GM12878 (cell line): Measurements from ENCODE around the gene TUBA3C. TPM values are rescaled to one million over a fixed set of nuclear protein-coding genes. Genes with fewer than 3 reads are reported as not detected.

Experiments used
- ATAC-seq: fragments of 200-7000 bp; cut with Tn5 transposase; 3 replicates; pipeline ENCODE4 v1.9.1; 2020; ENCODE audit warnings: mild to moderate bottlenecking, moderate library complexity
- BruUV-seq: library from RNA; stranded (reverse); fragments of 400-500 nt; replicated peaks from 2 replicates; lab custom pipeline; 2021; lab: Mats Ljungman, UMichigan
- CTCF ChIA-PET: fragments of 300-600 bp; sonication (Branson Sonifier 250); formaldehyde crosslinking; extraction: SDS; loops from one replicate; lab custom pipeline; 2021; ENCODE audit warnings: inconsistent platforms; lab: Yijun Ruan, JAX
- POLR2A ChIA-PET: fragments of 350-600 bp; formaldehyde crosslinking; extraction: SDS; loops from one replicate; lab custom pipeline; 2021; ENCODE audit warnings: inconsistent platforms; lab: Charles Lee
- RAD21 ChIA-PET: fragments of 300-600 bp; sonication (Branson Sonifier 250); formaldehyde crosslinking; loops from one replicate; lab custom pipeline; 2023; ENCODE audit warnings: antibody characterized with exemption; ENCODE audit not compliant: unreplicated experiment; lab: Charles Lee
- SMC1A ChIA-PET: fragments of 300-600 bp; sonication (Branson Sonifier 250); formaldehyde crosslinking; loops from one replicate; lab custom pipeline; 2023; ENCODE audit not compliant: unreplicated experiment, uncharacterized antibody; lab: Charles Lee
- DNase-seq: peaks from one replicate; pipeline ENCODE4 v3.0.0-alpha.2; 2011; ENCODE audit warnings: low read depth, low spot score
- FAIRE-seq: peaks from 3 replicates; lab custom pipeline; 2011; peaks lifted over from hg19 to GRCh38; lab: Jason Lieb, UNC
- H2AFZ ChIP-seq: 2 replicates; pipeline ENCODE4 v1.6.0; 2011; ENCODE audit warnings: low read depth, low read length, control low read depth; ENCODE audit not compliant: control insufficient read depth
- H3K27ac ChIP-seq: 2 replicates; pipeline ENCODE4 v1.5.1; 2011; ENCODE audit warnings: control low read depth; ENCODE audit not compliant: control insufficient read depth, insufficient read depth
- H3K27me3 ChIP-seq, 2 experiments: replicated peaks in 1 of 2; 2 replicates each; pipeline versions ENCODE4 v1.6.0 to v1.6.1; 2011; ENCODE audit warnings: low read length in 1 of 2; ENCODE audit not compliant: control insufficient read depth in 2 of 2, insufficient read depth in 2 of 2
- H3K36me3 ChIP-seq, 2 experiments: 2 replicates each; pipeline ENCODE4 v1.5.1; 2011; ENCODE audit warnings: low read length in 1 of 2; ENCODE audit not compliant: control insufficient read depth in 2 of 2, insufficient read depth in 2 of 2
- H3K4me1 ChIP-seq: 2 replicates; pipeline ENCODE4 v1.6.1; 2011; ENCODE audit warnings: mild to moderate bottlenecking, low read length, moderate library complexity, mixed read lengths; ENCODE audit not compliant: control insufficient read depth, insufficient read depth
- H3K4me2 ChIP-seq: 2 replicates; pipeline ENCODE4 v1.6.0; 2011; ENCODE audit warnings: control low read depth; ENCODE audit not compliant: control insufficient read depth, insufficient read depth
- H3K4me3 ChIP-seq: fragments of 200-600 bp; sonication (generic); 2 replicates; pipeline ENCODE4 v1.5.1; 2016
- H3K79me2 ChIP-seq: 2 replicates; pipeline ENCODE4 v1.6.0; 2011; ENCODE audit warnings: low read length; ENCODE audit not compliant: control insufficient read depth, insufficient read depth
- H3K9ac ChIP-seq: 2 replicates; pipeline ENCODE4 v1.8.0; 2011; ENCODE audit warnings: low read length, control low read depth, mixed read lengths; ENCODE audit not compliant: control insufficient read depth, insufficient read depth
- H3K9me3 ChIP-seq: replicated peaks from 3 replicates; pipeline ENCODE4 v1.5.1; 2011; ENCODE audit warnings: mild to moderate bottlenecking, low read length; ENCODE audit not compliant: control insufficient read depth, insufficient read depth
- H4K20me1 ChIP-seq: 2 replicates; pipeline ENCODE4 v1.6.0; 2011; ENCODE audit not compliant: control insufficient read depth, insufficient read depth
- CTCF ChIP-seq, 3 experiments: IDR thresholded peaks in 2 of 3; conservative IDR thresholded peaks in 1 of 3; 2 replicates each; pipeline ENCODE4 v1.5.1; 2011; ENCODE audit warnings: low read depth in 3 of 3, low read length in 3 of 3, mild to moderate bottlenecking in 3 of 3, control low read depth in 2 of 3, moderate library complexity in 2 of 3, inconsistent platforms in 1 of 3, mixed read lengths in 1 of 3; ENCODE audit not compliant: control insufficient read depth in 2 of 3, insufficient read depth in 1 of 3; ENCODE audit errors: extremely low read depth in 1 of 3
- HDAC2 ChIP-seq: fragments of 200-600 bp; sonication (generic); IDR thresholded peaks from 2 replicates; pipeline ENCODE4 v1.6.1; 2017
- IRF3 ChIP-seq: fragments of 450-650 bp; IDR thresholded peaks from 2 replicates; pipeline ENCODE4 v1.6.1; 2014; ENCODE audit warnings: mild to moderate bottlenecking
- MEF2A ChIP-seq: IDR thresholded peaks from 2 replicates; pipeline ENCODE4 v1.6.1; 2011; ENCODE audit warnings: low read depth, mild to moderate bottlenecking, low read length, moderate library complexity; ENCODE audit not compliant: insufficient read depth
- MLLT1 ChIP-seq: fragments of 450-650 bp; IDR thresholded peaks from 2 replicates; pipeline ENCODE4 v1.6.1; 2016; ENCODE audit warnings: mild to moderate bottlenecking
- POLR2A ChIP-seq: IDR thresholded peaks from 2 replicates; pipeline ENCODE4 v1.6.1; 2011; ENCODE audit warnings: low read depth, mild to moderate bottlenecking, low read length
- RELA ChIP-seq: fragments of 450-650 bp; IDR thresholded peaks from 2 replicates; pipeline ENCODE4 v1.8.0; 2014; ENCODE audit warnings: borderline replicate concordance; ENCODE audit not compliant: partially characterized antibody
- STAT3 ChIP-seq: IDR thresholded peaks from 2 replicates; pipeline ENCODE4 v1.6.1; 2011; ENCODE audit warnings: low read depth, low read length, improper control_type of control experiment
- ZZZ3 ChIP-seq: IDR thresholded peaks from 2 replicates; pipeline ENCODE4 v1.6.1; 2011; ENCODE audit warnings: low read depth; ENCODE audit not compliant: control insufficient read depth, insufficient read length
- WGBS: methylation state at CpG from one replicate; pipeline ENCODE4 v1.1.6; 2016; ENCODE audit warnings: low lambda C conversion rate; ENCODE audit not compliant: insufficient replicate concordance, insufficient coverage; ENCODE audit errors: missing lambda C conversion rate; 5-methylcytosine and 5-hydroxymethylcytosine counted together
- in situ Hi-C: fragments of 300-500 bp; cut with MboI; formaldehyde crosslinking; loops from 9 replicates; pipeline ENCODE4 v1.14.3; 2018; ENCODE audit warnings: mixed read lengths
- intact Hi-C: fragments of 100-400 bp; cut with micrococcal nuclease; formaldehyde crosslinking; loops from one replicate; pipeline ENCODE4 v1.14.2; 2022; ENCODE audit not compliant: unreplicated experiment
- polyA plus RNA-seq, 11 experiments: library from polyadenylated mRNA; depleted of rRNA in 4 of 11; unstranded in 6 of 11; stranded (reverse) in 5 of 11; fragments of >200 nt; fragmentation: Nextera tagmentation in 4 of 11; fragmentation: Illumina TruSeq in 1 of 11; extraction: Ambion mirVana in 4 of 11; extraction: Trizol in 1 of 11; gene quantifications; 1 replicate in 1 of 11; 2 replicates in 10 of 11; pipeline versions ENCODE4 v1.2.1 to v1.2.3, GENCODE V29; 2011 to 2016; ENCODE audit warnings: inconsistent platforms in 2 of 11, missing spikeins in 2 of 11, low read depth in 1 of 11
- total RNA-seq, 4 experiments: library from RNA; depleted of rRNA in 3 of 4; stranded (reverse); fragments of >200 nt in 3 of 4; fragmentation: Illumina TruSeq in 1 of 4; extraction: Trizol in 1 of 4; gene quantifications; 2 replicates each; pipeline versions ENCODE4 v1.2.1 to v1.2.3, GENCODE V29; 2013 to 2021

The TUBA3C gene
- total and polyA plus RNA-seq, 10 of the 15 experiments (the other 5 are each of a cell fraction or from before 2014, with no cell fraction given), result 0.04 to 4.5 (median 0.31) TPM; not detected in 5

DNA sequence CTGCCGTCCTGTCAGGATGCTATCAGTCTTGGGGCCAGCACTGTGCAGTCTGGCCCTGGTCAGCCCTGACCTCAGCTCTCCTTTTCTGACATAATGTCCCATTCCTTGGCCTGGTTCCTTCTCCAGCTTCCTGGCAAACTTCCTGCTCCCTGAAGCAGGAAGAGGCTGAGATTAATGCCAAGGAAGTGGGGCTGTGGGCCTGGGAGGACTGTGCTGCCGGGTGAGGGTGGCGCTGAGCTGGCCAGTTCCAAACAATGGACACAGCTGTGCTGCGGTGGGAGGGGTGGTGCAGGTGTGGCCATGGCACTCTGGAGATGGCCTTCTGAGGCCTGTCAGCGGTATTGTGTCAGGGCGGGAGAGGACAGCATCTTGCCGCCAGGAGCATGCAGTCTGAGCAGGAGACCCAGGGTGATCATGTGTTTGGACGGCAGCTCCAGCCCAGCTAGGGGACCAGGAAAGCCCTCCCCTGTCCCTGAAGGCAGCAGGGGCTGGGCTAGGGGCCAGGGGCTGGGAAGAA is 30.9 kb downstream of the TUBA3C start:
- no peaks in the 10 kb centered on the region for H3K27me3 ChIP-seq
- H3K4me1 ChIP-seq, result no peaks in the 10 kb centered on the region
- no peak for FAIRE-seq
- ChIA-PET SMC1A (no interaction called here), RAD21 (no interaction called here), POLR2A (no interaction called here), CTCF (interaction anchor here (0.6 kb wide), 1 partner anchor 945 kb away, joined by 3 read pairs; no protein-coding TSS in a partner anchor)
- no peak overlapping the region for H2AFZ ChIP-seq
- BruUV-seq, result no TSS peak
- no peak for DNase-seq
- H3K36me3 ChIP-seq, result no peaks in the 10 kb centered on the region
- no peak overlapping the region for H3K27ac ChIP-seq
- ATAC-seq, result no peak
- 51% methylated on average over 8 of the region's 8 CpGs for WGBS
- H3K4me2 ChIP-seq, result no peak overlapping the region
- in situ Hi-C loops, result no loop called here
- intact Hi-C loops, result no loop called here
- H3K4me3 ChIP-seq, result no peak overlapping the region
- no peaks in the 10 kb centered on the region; the same call in 2 of the 3 replicates for H3K9me3 ChIP-seq
- no peak for TF ChIP-seq RELA
- no peak for TF ChIP-seq ZZZ3
- no peak for TF ChIP-seq POLR2A
- no peak for TF ChIP-seq IRF3
- no peak for TF ChIP-seq MEF2A
- TF ChIP-seq STAT3, result no peak
- no peak for TF ChIP-seq MLLT1
- no peak for TF ChIP-seq CTCF (IDR thresholded peaks at IDR 0.05 in 2 of 3, conservative IDR thresholded peaks at IDR 0.05 in 1 of 3; ENCODE audit: control insufficient read depth in 2 of 3, extremely low read depth in 1 of 3, insufficient read depth in 1 of 3, low read depth in 3 of 3, low read length in 3 of 3)
- TF ChIP-seq HDAC2, result no peak
- H3K79me2 ChIP-seq, result no peaks in the 10 kb centered on the region
- no peak overlapping the region for H3K9ac ChIP-seq
- no peaks in the 10 kb centered on the region for H4K20me1 ChIP-seq
